Measurements from ENCODE around the gene MEMO1.

Gene MEMO1

DNA sequence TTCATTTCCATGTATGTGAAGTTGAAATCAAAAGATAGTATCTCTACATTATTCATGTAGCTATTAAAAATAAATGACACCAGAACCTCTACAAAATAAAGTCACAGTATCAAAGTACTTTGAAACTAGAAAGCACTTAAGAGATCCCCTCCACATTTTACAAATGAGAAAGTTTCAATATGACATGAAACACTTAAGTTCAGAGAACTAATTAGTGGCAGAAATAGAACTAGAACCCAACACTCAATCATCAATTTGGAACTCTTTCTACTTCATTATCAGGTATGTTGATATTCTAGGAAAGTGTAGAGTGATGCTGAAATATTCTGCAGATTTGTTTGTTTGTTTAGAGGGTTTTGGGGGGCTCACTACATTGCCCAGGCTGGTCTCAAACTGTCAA is 145.6 kb downstream of the MEMO1 start:
- TF ChIP-seq, protein P1, sequence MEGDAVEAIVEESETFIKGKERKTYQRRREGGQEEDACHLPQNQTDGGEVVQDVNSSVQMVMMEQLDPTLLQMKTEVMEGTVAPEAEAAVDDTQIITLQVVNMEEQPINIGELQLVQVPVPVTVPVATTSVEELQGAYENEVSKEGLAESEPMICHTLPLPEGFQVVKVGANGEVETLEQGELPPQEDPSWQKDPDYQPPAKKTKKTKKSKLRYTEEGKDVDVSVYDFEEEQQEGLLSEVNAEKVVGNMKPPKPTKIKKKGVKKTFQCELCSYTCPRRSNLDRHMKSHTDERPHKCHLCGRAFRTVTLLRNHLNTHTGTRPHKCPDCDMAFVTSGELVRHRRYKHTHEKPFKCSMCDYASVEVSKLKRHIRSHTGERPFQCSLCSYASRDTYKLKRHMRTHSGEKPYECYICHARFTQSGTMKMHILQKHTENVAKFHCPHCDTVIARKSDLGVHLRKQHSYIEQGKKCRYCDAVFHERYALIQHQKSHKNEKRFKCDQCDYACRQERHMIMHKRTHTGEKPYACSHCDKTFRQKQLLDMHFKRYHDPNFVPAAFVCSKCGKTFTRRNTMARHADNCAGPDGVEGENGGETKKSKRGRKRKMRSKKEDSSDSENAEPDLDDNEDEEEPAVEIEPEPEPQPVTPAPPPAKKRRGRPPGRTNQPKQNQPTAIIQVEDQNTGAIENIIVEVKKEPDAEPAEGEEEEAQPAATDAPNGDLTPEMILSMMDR (IDR thresholded peaks at IDR 0.05) = no peak

DNA sequence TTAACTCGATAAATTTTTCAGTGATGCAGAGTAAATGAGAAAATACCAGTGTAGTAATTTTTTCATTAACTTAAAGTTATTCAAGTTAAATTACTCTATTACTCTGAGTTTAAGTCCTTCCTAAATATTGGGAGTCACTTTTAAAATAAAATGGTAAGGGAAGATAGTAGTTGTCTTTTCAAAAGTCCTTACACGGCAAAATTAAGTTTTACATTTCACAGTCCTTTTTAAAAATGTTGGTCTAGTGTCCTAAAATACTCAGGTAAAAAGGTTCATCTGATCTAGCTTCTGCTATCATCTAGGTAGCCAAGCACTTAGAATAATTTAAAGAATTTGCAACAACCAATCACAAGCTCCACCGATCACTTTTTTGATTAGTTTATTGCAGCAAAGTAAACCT is 146.9 kb downstream of the MEMO1 start:
- TF ChIP-seq, protein P1 (IDR thresholded peaks at IDR 0.05) = no peak

DNA sequence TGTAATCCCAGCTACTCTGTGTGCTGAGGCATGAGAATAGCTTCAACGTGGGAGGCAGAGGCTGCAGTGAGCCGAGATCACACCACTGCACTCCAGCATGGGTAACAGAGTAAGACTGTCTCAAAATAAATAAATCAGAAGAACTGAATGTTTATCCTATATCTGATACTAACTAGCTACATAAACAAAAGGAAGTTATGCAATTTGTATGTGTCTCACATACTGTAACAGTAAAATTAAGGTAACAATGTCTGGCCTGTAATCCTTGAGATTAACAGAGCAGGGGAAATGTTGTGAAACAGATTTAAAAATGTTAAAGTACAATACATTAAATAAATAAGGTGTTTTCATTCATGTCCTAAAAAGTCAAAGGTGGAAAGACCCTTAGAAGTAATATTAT is 150.8 kb downstream of the MEMO1 start:
- TF ChIP-seq, protein P1 (IDR thresholded peaks at IDR 0.05) = no peak

DNA sequence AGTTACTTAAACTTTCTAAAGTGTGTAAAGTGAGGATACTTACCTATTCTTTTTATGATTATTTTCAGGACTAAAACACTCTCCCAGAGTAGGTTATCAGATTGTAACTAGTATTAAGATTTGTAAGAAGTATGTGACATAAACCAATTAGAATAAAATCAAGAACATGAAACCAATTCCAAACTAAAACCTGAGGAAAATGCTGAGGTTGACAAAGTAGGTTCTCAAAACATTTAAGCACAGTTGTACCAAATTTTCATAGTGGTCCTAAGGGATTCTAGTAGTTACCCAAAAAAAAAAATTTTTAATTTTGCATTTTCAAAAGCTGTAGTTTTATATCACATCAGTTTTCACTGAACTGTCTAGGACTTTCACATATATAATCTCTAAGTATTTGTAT is 157.3 kb downstream of the MEMO1 start:
- TF ChIP-seq, protein P1 (IDR thresholded peaks at IDR 0.05) = no peak

DNA sequence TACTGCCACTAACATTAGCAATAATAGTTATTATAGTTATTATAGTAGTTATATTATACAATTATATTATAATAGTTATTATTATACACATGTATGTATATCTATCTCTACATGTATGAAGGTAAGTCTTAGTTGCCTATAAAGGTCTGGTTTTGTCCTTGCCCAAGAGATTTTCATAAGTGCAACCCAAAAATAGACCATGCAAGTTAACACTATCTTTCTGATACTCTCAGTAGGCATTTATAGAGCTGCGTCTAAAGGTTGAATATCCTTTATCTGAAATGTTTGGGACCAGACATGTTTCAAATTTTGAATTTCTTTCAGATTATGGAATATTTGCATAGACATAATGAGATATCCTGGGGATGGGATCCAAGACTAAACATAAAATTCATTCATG is 175.4 kb downstream of the MEMO1 start:
- TF ChIP-seq, protein P1 (IDR thresholded peaks at IDR 0.05) = no peak

DNA sequence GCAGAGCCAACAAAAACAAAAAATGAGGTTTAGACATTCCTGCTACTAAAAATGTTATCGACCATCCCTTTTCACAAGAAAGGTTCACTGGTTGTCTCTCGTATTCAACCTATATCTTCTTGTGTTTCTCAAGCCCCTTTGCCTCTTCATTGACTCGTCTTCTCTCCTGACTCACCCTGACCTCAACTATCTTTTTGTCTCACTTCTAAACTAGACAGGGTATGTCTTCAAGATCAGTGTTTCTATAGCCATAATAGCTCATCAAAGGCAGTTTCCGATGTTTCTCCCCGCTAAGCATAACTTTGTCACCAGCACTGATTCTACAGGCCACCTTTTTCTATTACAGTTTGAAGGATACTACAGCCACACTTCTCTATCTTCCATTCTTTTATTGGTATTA is 178.4 kb downstream of the MEMO1 start:
- TF ChIP-seq, protein P1 (IDR thresholded peaks at IDR 0.05) = no peak

DNA sequence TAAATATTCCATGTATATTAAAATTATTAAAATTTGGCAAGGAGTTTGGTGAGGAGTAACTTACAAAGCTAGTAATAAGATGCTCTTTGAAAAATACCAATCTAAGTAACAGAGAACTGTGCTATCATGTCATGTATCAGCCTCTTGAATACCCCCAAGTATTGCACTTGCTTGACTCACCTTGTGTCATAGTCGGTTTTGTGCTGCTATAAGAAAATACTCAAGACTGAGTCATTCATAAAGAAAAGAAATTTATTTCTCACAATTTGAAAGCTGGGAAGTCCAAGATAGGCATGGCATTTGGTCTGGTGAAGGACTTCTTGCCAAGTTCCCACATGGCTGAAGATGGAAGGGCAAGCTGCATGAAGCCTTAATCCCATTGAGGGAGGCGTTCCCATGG is 179.2 kb downstream of the MEMO1 start:
- TF ChIP-seq, protein P1 (IDR thresholded peaks at IDR 0.05) = no peak

DNA sequence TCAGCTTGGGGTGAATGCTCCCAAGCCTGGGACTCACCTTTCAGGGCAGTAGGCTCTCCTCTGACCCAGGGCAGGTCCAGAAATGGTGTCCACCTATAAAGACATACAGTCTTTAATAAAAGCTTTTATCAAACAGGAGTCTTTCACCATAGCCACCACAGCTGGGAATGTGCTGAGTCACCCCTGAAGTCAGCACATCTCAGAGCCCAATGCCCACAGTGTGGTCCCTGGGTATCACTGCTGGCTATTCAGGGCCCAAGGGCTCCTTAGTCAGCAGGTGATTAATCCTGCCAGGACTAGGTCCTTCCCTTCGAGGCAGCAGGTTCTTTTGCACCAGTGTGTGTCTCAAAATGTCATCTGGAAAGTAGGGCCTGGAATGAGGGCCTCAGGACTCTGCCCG is 181.9 kb downstream of the MEMO1 start:
- TF ChIP-seq, protein P1 (IDR thresholded peaks at IDR 0.05) = no peak

Measured in LNCAP (cell line).